ENCODE measurements around the gene RNF213.

RNF213 gene

GRCh38 chr17:80354336-80354735, 93.7 kb downstream of the RNF213 start:
- DNase-seq, result no peak

- no peak for DNase-seq
Measured at GRCh38 chr17:80356231-80356856, 95.7 kb downstream of the RNF213 start.

- no peak for DNase-seq
Measured at GRCh38 chr17:80358131-80358530, 97.5 kb downstream of the RNF213 start.

DNA sequence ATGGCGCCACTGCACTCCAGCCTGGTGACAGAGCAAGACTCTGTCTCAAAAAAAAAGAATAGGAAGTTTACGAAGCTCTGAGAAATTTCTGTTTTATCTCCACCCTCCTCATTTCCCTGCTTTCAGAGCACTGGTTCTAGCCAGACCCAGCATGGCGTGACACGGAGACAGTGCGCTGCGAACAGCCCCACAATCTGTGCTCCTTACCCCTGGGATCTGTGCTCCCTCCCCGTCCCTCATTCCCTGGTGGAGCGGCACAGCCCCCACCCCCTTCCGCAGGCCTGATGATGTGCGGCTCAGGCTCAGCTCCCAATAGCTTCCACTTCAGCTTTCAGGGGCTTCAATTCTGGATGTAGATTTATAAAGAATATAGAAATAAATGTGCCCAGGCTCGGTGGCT, 98.2 kb downstream of the RNF213 start:
- DNase-seq, result no peak

GRCh38 chr17:80359422-80360110, 98.9 kb downstream of the RNF213 start:
- DNase-seq, result no peak

GRCh38 chr17:80360396-80360795, 99.7 kb downstream of the RNF213 start:
- no peak for DNase-seq

DNA sequence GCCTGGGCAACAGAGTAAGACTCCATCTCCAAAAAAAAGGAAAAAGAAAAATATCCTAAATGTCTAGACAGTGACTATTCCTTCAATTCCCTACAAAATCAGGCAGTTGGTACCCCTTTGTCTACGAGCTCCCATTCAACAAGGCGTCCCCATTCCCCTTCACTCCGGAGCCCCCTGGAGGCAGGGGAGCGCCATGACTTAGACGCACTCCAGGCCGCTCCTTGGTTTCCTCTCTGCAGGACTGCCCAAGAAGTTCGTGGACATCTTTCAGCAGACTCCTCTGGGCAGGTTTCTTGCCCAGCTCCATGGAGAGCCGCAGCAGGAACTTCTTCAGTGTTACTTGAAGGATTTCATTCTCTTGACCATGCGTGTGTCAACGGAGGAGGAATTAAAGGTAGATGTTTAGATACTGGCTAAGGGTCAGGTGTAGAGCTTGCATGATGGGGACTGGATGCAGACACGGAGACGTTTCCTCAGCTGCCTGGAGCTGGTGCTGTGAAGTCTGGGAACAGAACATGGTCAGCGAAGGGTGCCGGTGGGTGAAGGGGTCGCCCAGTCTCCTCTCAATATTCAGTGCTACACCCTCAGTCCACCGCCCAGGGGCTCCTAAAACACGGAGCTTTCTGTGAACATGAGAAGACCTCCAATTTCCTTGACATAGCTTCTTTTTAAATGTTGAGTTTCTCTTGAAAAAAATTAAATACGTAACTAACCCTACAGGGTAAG, 101.0 kb downstream of the RNF213 start:
- no peak for DNase-seq

GRCh38 chr17:80362428-80363119, 101.9 kb downstream of the RNF213 start:
- DNase-seq, result no peak

DNA sequence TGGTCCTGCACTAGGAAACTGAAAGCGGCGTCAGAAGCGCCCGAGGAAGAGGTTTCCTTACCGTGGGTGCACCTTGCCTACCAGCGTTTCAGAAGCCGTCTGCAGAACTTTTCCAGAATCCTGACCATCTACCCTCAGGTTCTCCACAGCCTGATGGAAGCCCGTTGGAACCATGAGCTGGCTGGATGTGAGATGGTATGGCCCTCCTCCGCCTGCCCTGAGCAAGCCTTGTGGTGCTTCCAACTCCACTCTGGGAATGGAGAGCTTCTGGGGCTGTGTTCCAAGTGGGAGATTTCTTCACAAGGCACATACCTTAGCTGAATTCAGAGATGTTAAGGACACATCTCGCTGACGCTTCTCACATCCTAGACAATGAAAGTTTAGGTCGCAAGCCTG, 102.5 kb downstream of the RNF213 start:
- DNase-seq, result no peak

DNA sequence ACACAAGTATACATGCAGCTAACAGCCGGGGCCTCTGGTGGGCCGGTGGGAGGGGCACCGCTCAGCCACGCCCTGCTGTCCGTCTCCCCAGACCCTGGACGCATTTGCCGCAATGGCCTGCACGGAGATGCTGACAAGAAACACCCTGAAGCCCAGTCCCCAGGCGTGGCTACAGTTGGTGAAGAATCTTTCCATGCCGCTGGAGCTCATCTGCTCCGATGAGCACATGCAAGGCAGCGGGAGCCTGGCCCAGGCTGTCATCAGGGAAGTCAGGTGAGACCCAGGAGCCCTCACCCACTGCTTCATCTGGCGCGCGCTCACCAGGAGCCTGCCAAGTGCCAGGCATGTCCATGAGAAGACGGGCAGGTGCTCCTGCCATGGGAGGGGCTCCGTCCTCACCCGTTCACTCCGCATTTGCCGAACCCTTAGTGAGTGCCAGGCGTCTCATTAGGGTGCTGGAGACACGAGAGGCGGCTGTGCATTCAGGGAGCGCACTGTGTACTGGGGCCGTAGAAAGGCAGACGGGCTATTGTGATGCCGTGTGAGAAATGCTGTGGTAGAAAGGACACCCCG, 103.0 kb downstream of the RNF213 start:
- no peak for DNase-seq

- DNase-seq, result no peak
Measured at GRCh38 chr17:80364091-80364691, 103.5 kb downstream of the RNF213 start.

GRCh38 chr17:80365001-80365965, 104.6 kb downstream of the RNF213 start:
- no peak for DNase-seq

DNA sequence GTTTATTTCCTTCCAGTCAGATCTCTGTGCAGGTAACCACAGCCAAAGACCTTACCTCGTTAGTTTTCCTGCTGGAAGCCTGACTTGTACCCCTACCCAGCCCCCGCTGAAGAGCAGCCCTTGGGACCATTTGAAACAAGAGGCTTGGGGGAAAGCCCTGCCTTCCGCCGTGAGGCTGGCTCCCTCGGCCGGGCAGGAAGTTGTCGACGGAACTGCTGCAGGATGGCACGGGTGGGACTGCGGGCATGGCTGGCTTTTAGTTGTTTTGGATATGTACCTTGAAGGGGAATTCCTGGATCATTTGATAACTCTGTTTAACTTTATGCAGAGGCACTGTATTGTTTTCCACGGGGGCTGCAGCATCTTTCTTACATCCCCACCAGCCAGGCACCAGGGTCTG, 105.3 kb downstream of the RNF213 start:
- DNase-seq, result no peak

GRCh38 chr17:80367503-80367902, 106.9 kb downstream of the RNF213 start:
- no peak for DNase-seq

GRCh38 chr17:80371196-80371595, 110.5 kb downstream of the RNF213 start:
- DNase-seq, result no peak

DNA sequence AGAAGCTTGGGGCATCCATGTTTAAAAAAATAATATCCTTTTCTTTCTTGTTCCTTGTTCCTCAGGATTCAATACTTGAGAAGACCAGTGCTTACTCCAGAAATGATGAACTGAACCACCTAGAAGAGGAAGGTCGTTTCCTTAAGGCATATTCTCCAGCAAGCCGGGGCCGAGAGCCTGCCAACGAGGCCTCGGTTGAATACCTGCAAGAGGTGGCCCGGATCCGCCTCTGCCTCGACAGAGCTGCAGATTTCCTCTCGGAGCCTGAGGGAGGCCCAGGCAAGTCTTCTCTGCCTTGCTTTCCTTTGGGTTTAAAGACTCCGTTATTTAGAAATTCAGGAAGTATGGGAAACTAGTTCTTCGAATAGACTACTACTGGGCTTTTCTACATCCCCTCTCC, 111.8 kb downstream of the RNF213 start:
- no peak for DNase-seq

DNA sequence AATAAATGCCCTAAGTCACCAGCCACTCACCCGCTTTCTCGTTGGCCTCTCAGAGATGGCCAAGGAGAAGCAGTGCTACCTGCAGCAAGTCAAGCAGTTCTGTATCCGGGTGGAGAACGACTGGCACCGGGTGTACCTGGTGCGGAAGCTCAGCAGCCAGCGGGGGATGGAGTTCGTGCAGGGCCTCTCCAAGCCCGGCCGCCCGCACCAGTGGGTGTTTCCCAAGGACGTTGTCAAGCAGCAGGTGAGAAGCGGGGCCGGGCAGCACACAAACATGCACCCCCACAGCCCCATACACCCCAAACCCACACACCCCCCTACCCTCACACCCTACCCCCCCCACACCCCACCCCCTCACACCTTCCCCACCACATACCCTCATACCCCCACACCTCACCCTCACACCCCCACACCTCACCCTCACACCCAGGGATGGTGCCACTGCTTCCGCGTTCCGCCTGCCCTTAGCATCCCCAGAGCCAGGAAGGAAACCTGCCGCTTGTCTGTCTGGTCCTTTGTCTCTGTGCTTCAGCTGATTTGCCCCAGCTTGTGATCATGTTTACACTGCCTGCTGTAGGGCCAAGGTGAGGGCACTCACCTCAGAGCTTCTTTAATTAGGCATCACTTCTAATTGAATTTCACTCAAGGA, 112.4 kb downstream of the RNF213 start:
- DNase-seq, result no peak

GRCh38 chr17:80374039-80374731, 113.5 kb downstream of the RNF213 start:
- DNase-seq, result no peak

- DNase-seq, result no peak
Measured at GRCh38 chr17:80374732-80375585, 114.3 kb downstream of the RNF213 start.
